SK-N-SH (cell line): ENCODE results near the gene NRIP1. TPM values are rescaled to one million over a fixed set of nuclear protein-coding genes. Genes with fewer than 3 reads are reported as not detected.

Experiments used
- CTCF ChIA-PET: fragments of 300-600, 350-600 bp; formaldehyde crosslinking; extraction: SDS; loops from one replicate; lab custom pipeline; 2021; lab: Yijun Ruan, JAX
- POLR2A ChIA-PET: fragments of 350-600 bp; sonication (Branson Sonifier 250); formaldehyde crosslinking; extraction: SDS; loops from one replicate; lab custom pipeline; 2020; ENCODE audit warnings: antibody characterized with exemption, inconsistent platforms; lab: Yijun Ruan, JAX
- DNase-seq: peaks from one replicate; pipeline ENCODE4 v3.0.0; 2012
- H2AFZ ChIP-seq: fragments of 200-600 bp; sonication (generic); 2 replicates; pipeline ENCODE4 v1.8.1; 2016; ENCODE audit warnings: antibody characterized with exemption, mild to moderate bottlenecking, low read depth
- H3F3A ChIP-seq: fragments of 200-600 bp; sonication (generic); replicated peaks from 2 replicates; pipeline ENCODE3; 2016; ENCODE audit warnings: antibody characterized with exemption, mild to moderate bottlenecking; ENCODE audit not compliant: insufficient read depth
- H3K27ac ChIP-seq, 2 experiments: fragments of 200-500 bp in 1 of 2; fragments of 200-600 bp in 1 of 2; sonication (Bioruptor generic) in 1 of 2; sonication (generic), shearing (Covaris generic) in 1 of 2; 2 replicates each; pipeline versions ENCODE4 v1.5.1 to v1.6.1; 2014 to 2016; ENCODE audit warnings: low read depth in 2 of 2, inconsistent platforms in 1 of 2, low read length in 1 of 2, mild to moderate bottlenecking in 1 of 2, mixed read lengths in 1 of 2
- H3K27me3 ChIP-seq: fragments of 200-600 bp; sonication (generic), shearing (Covaris generic); 2 replicates; pipeline ENCODE4 v1.6.1; 2016; ENCODE audit warnings: mixed run types; ENCODE audit not compliant: insufficient read depth
- H3K36me3 ChIP-seq, 2 experiments: fragments of 200-500 bp in 1 of 2; fragments of 200-600 bp in 1 of 2; sonication (Bioruptor generic) in 1 of 2; sonication (generic) in 1 of 2; replicated peaks in 1 of 2; 2 replicates each; pipeline versions ENCODE3 to v1.5.1; 2014 to 2016; ENCODE audit warnings: low read length in 1 of 2, mild to moderate bottlenecking in 1 of 2; ENCODE audit not compliant: insufficient read depth in 2 of 2, control insufficient read depth in 1 of 2
- H3K4me1 ChIP-seq, 2 experiments: fragments of 200-500 bp in 1 of 2; fragments of 200-600 bp in 1 of 2; sonication (Bioruptor generic) in 1 of 2; sonication (generic), shearing (Covaris generic) in 1 of 2; 2 replicates each; pipeline versions ENCODE4 v1.5.1 to v1.6.1; 2014 to 2016; ENCODE audit warnings: low read depth in 1 of 2, low read length in 1 of 2, mixed run types in 1 of 2; ENCODE audit not compliant: insufficient read depth in 2 of 2, control insufficient read depth in 1 of 2
- H3K4me2 ChIP-seq: fragments of 200-600 bp; sonication (generic), shearing (Covaris generic); 2 replicates; pipeline ENCODE4 v1.6.1; 2017; ENCODE audit warnings: mixed run types
- H3K4me3 ChIP-seq, 2 experiments: fragments of 200-500 bp in 1 of 2; fragments of 200-600 bp in 1 of 2; sonication (Bioruptor generic) in 1 of 2; sonication (generic), shearing (Covaris generic) in 1 of 2; 2 replicates each; pipeline versions ENCODE4 v1.5.1 to v1.8.1; 2014 to 2016; ENCODE audit warnings: low read depth in 2 of 2, inconsistent platforms in 1 of 2, low read length in 1 of 2, mild to moderate bottlenecking in 1 of 2, mixed read lengths in 1 of 2, moderate library complexity in 1 of 2
- H3K79me2 ChIP-seq: fragments of 200-600 bp; sonication (generic); 2 replicates; pipeline ENCODE4 v1.8.1; 2017; ENCODE audit warnings: mild to moderate bottlenecking; ENCODE audit not compliant: insufficient read depth
- H3K9ac ChIP-seq: fragments of 200-600 bp; sonication (generic); 2 replicates; pipeline ENCODE4 v1.6.1; 2017; ENCODE audit warnings: mixed run types
- H3K9me2 ChIP-seq: fragments of 200-600 bp; sonication (generic); 2 replicates; pipeline ENCODE4 v1.6.1; 2017; ENCODE audit warnings: mixed run types
- H3K9me3 ChIP-seq: fragments of 200-600 bp; sonication (generic); 2 replicates; pipeline ENCODE4 v1.6.1; 2017; ENCODE audit warnings: mixed run types, mild to moderate bottlenecking, moderate library complexity
- H4K20me1 ChIP-seq: fragments of 200-600 bp; sonication (generic); 2 replicates; pipeline ENCODE4 v1.6.1; 2017; ENCODE audit warnings: mild to moderate bottlenecking, mixed run types; ENCODE audit not compliant: insufficient read depth
- CHD2 ChIP-seq: fragments of 150-350 bp; IDR thresholded peaks from 2 replicates; pipeline ENCODE4 v1.6.1; 2018; ENCODE audit warnings: low read length; ENCODE audit not compliant: partially characterized antibody
- CTCF ChIP-seq: fragments of 200-600 bp; sonication (generic); IDR thresholded peaks from 2 replicates; pipeline ENCODE4 v1.6.1; 2017; ENCODE audit warnings: antibody characterized with exemption, mild to moderate bottlenecking, moderate library complexity
- ELF1 ChIP-seq: IDR thresholded peaks from 2 replicates; pipeline ENCODE4 v1.4.0; 2012
- EP300 ChIP-seq, 2 experiments: IDR thresholded peaks; 2 replicates each; pipeline versions ENCODE4 v1.4.0 to v1.6.1; 2012; ENCODE audit warnings: borderline replicate concordance in 1 of 2, low read depth in 1 of 2, low read length in 1 of 2
- FOXJ3 ChIP-seq: sonication (generic); formaldehyde crosslinking; IDR thresholded peaks from 2 replicates; pipeline ENCODE4 v1.5.1; 2020; ENCODE audit warnings: mild to moderate bottlenecking, missing genetic modification reagents
- FOXM1 ChIP-seq: IDR thresholded peaks from 2 replicates; pipeline ENCODE4 v1.4.0; 2012; ENCODE audit warnings: low read depth, mild to moderate bottlenecking
- GABPA ChIP-seq: IDR thresholded peaks from 2 replicates; pipeline ENCODE4 v1.4.0; 2012; ENCODE audit warnings: low read depth, mild to moderate bottlenecking
- GATA2 ChIP-seq: sonication (generic); formaldehyde crosslinking; IDR thresholded peaks from 2 replicates; pipeline ENCODE4 v1.5.0; 2020; ENCODE audit warnings: mild to moderate bottlenecking, missing genetic modification reagents
- IRF3 ChIP-seq: fragments of 150-350 bp; IDR thresholded peaks from 2 replicates; pipeline ENCODE4 v1.6.1; 2016; ENCODE audit warnings: mild to moderate bottlenecking, low read depth, low read length
- MAX ChIP-seq: IDR thresholded peaks from 2 replicates; pipeline ENCODE4 v1.4.0; 2012; ENCODE audit warnings: low read depth
- MEF2A ChIP-seq: IDR thresholded peaks from 2 replicates; pipeline ENCODE4 v1.4.0; 2012; ENCODE audit warnings: low read depth, borderline replicate concordance
- RAD21 ChIP-seq: IDR thresholded peaks from 2 replicates; pipeline ENCODE4 v1.6.1; 2012; ENCODE audit warnings: mild to moderate bottlenecking, low read length
- RCOR1 ChIP-seq: fragments of 150-350 bp; IDR thresholded peaks from 2 replicates; pipeline ENCODE4 v1.6.1; 2017; ENCODE audit warnings: antibody characterized with exemption, low read length
- RXRA ChIP-seq: IDR thresholded peaks from 2 replicates; pipeline ENCODE4 v1.4.0; 2012; ENCODE audit warnings: low read depth, mild to moderate bottlenecking, borderline replicate concordance
- SMC3 ChIP-seq: IDR thresholded peaks from 2 replicates; pipeline ENCODE4 v1.6.1; 2012; ENCODE audit warnings: low read depth, low read length, improper control_type of control experiment
- USF2 ChIP-seq: fragments of 150-350 bp; IDR thresholded peaks from 2 replicates; pipeline ENCODE4 v1.6.1; 2017; ENCODE audit warnings: antibody characterized with exemption, low read length, low read depth, borderline replicate concordance
- YY1 ChIP-seq: IDR thresholded peaks from 2 replicates; pipeline ENCODE4 v1.4.0; 2012; ENCODE audit warnings: low read depth, mild to moderate bottlenecking
- WGBS: methylation state at CpG from one replicate; pipeline ENCODE4 v1.1.6; 2017; ENCODE audit warnings: low lambda C conversion rate; 5-methylcytosine and 5-hydroxymethylcytosine counted together
- polyA plus RNA-seq, 3 experiments: library from polyadenylated mRNA; depleted of rRNA; stranded (reverse); fragments of >200 nt; gene quantifications; 2 replicates each; pipeline ENCODE4 v1.2.3, GENCODE V29; 2012

The NRIP1 gene
- polyA plus RNA-seq, 1 of the 3 experiments (the other 2 are of a cell fraction): 0.02 TPM

GRCh38 chr21:15061747-15062605 is 2.8 kb downstream of the NRIP1 start:
- no peaks in the 10 kb centered on the region for H3K79me2 ChIP-seq
- H4K20me1 ChIP-seq: peaks cover 6% of the 10 kb centered on the region
- no peak overlapping the region for H3K27ac ChIP-seq
- no peaks in the 10 kb centered on the region for H3K36me3 ChIP-seq
- DNase-seq: no peak
- no peaks in the 10 kb centered on the region for H3K4me1 ChIP-seq
- no peak overlapping the region for H3K9ac ChIP-seq
- peaks cover 44% of the 10 kb centered on the region for H3K27me3 ChIP-seq
- POLR2A ChIA-PET: no interaction called here
- no peak overlapping the region for H2AFZ ChIP-seq
- no peak overlapping the region for H3K4me2 ChIP-seq
- no peaks in the 10 kb centered on the region for H3K9me3 ChIP-seq
- whole genome bisulfite sequencing: 3% methylated on average over 6 of the region's 6 CpGs
- no peak for TF ChIP-seq USF2
- TF ChIP-seq MEF2A: no peak
- TF ChIP-seq IRF3: no peak
- no peak for TF ChIP-seq YY1
- no peak for TF ChIP-seq FOXJ3
- no peak for TF ChIP-seq EP300 (IDR thresholded peaks at IDR 0.05; ENCODE audit: borderline replicate concordance in 1 of 2, low read depth in 1 of 2, low read length in 1 of 2)
- TF ChIP-seq RXRA: no peak
- no peak for TF ChIP-seq RCOR1
- TF ChIP-seq CTCF: no peak
- H3K9me2 ChIP-seq: no peaks in the 10 kb centered on the region
- H3F3A ChIP-seq: no peaks in the 10 kb centered on the region
- CTCF ChIA-PET: no interaction called here
- no peak overlapping the region for H3K4me3 ChIP-seq

GRCh38 chr21:15061279-15061678 is 3.5 kb downstream of the NRIP1 start:
- no peak overlapping the region for H3K4me3 ChIP-seq
- no peak overlapping the region for H3K27ac ChIP-seq
- H3F3A ChIP-seq: no peaks in the 10 kb centered on the region
- no peaks in the 10 kb centered on the region for H3K4me1 ChIP-seq
- H3K9me3 ChIP-seq: 0 out of 2 replicates have a peak, but pooled peaks cover 2% of the 10 kb centered on the region
- ChIA-PET POLR2A (no interaction called here), CTCF (no interaction called here)
- H3K79me2 ChIP-seq: no peaks in the 10 kb centered on the region
- H3K9ac ChIP-seq: no peak overlapping the region
- 0% methylated on average over 4 of the region's 4 CpGs for WGBS
- no peak overlapping the region for H2AFZ ChIP-seq
- no peaks in the 10 kb centered on the region for H3K9me2 ChIP-seq
- H3K36me3 ChIP-seq: no peaks in the 10 kb centered on the region
- peaks cover 46% of the 10 kb centered on the region; the same call in 1 of the 2 replicates for H3K27me3 ChIP-seq
- no peak for DNase-seq
- H4K20me1 ChIP-seq: peaks cover 6% of the 10 kb centered on the region
- no peak overlapping the region for H3K4me2 ChIP-seq
- TF ChIP-seq RCOR1: no peak
- TF ChIP-seq FOXJ3: no peak
- no peak for TF ChIP-seq RAD21
- no peak for TF ChIP-seq MAX
- TF ChIP-seq GATA2 (CRISPR knock-in tag): no peak
- TF ChIP-seq FOXM1: no peak
- TF ChIP-seq ELF1: no peak
- no peak for TF ChIP-seq CTCF
- no peak for TF ChIP-seq USF2
- TF ChIP-seq SMC3: no peak
- no peak for TF ChIP-seq MEF2A
- TF ChIP-seq YY1: no peak
- no peak for TF ChIP-seq GABPA
- no peak for TF ChIP-seq CHD2
